Sigmoid colon (tissue), 4 donors: ENCODE data around the gene EFNB1.

Source experiments
- CTCF ChIP-seq, 4 experiments: fragments of 450-650 bp in 3 of 4; fragments of 200-600 bp in 1 of 4; IDR thresholded peaks; one replicate each; pipeline ENCODE4 v1.5.1; 2016 to 2019; ENCODE audit warnings: antibody characterized with exemption in 4 of 4, mild to moderate bottlenecking in 3 of 4, moderate library complexity in 2 of 4
- EP300 ChIP-seq, 4 donors: sonication (generic); formaldehyde crosslinking; IDR thresholded peaks; one replicate each; pipeline ENCODE4 v1.6.1; 2017; ENCODE audit warnings: antibody characterized with exemption in 4 of 4
- POLR2A ChIP-seq, 2 donors: fragments of 450-650 bp; IDR thresholded peaks; one replicate each; pipeline ENCODE4 v1.6.1; 2016; ENCODE audit warnings: antibody characterized with exemption in 2 of 2, mild to moderate bottlenecking in 2 of 2, moderate library complexity in 2 of 2
- POLR2AphosphoS5 ChIP-seq, 4 donors: sonication (generic); formaldehyde crosslinking; IDR thresholded peaks; one replicate each; pipeline ENCODE4 v1.6.1; 2017; ENCODE audit warnings: antibody characterized with exemption in 4 of 4

- TF ChIP-seq CTCF (IDR thresholded peaks at IDR 0.05), result no peak
- TF ChIP-seq EP300 (IDR thresholded peaks at IDR 0.05), result no peak
- no peak for TF ChIP-seq POLR2A (IDR thresholded peaks at IDR 0.05)
- TF ChIP-seq POLR2AphosphoS5 (IDR thresholded peaks at IDR 0.05), result no peak
Observed at GRCh38 chrX:68839771-68840170, 10.9 kb downstream of the EFNB1 start.
